ENCODE data around the gene MALL. TPM values are rescaled to one million over a fixed set of nuclear protein-coding genes. Genes with fewer than 3 reads are reported as not detected.

Gene MALL
- total and polyA plus RNA-seq, 10 of the 15 experiments (the other 5 are each of a cell fraction or from before 2014, with no cell fraction given): 0.26 TPM; not detected in 9

GRCh38 chr2:110134025-110134424 is 18.4 kb upstream of the MALL start:
- ChIA-PET SMC1A (ENCODE audit: uncharacterized antibody, unreplicated experiment) (no interaction called here), CTCF (no interaction called here), POLR2A (no interaction called here), RAD21 (ENCODE audit: unreplicated experiment) (no interaction called here)
- Histone ChIP-seq H4K20me1 (ENCODE audit: control insufficient read depth, insufficient read depth) (no peaks in the 10 kb centered on the region), H2AFZ (ENCODE audit: control insufficient read depth, low read depth, low read length) (no peak overlapping the region), H3K4me3 (no peak overlapping the region), H3K27me3 (replicated peaks in 1 of 2; ENCODE audit: control insufficient read depth in 2 of 2, insufficient read depth in 2 of 2, low read length in 1 of 2) (no peaks in the 10 kb centered on the region; a peak in 1 of 4 replicates), H3K27ac (ENCODE audit: control insufficient read depth, insufficient read depth) (no peak overlapping the region), H3K9ac (ENCODE audit: control insufficient read depth, insufficient read depth, low read length) (no peak overlapping the region), H3K9me3 (replicated peaks; ENCODE audit: control insufficient read depth, insufficient read depth, low read length) (no peaks in the 10 kb centered on the region), H3K36me3 (ENCODE audit: control insufficient read depth in 2 of 2, insufficient read depth in 2 of 2, low read length in 1 of 2) (no peaks in the 10 kb centered on the region), H3K4me2 (ENCODE audit: control insufficient read depth, insufficient read depth) (no peak overlapping the region), H3K4me1 (ENCODE audit: control insufficient read depth, insufficient read depth, low read length) (no peaks in the 10 kb centered on the region), H3K79me2 (ENCODE audit: control insufficient read depth, insufficient read depth, low read length) (no peaks in the 10 kb centered on the region)
- FAIRE-seq (no peak), DNase-seq (ENCODE audit: low read depth, low spot score) (no peak), ATAC-seq (no peak)
- in situ Hi-C loops (cut with MboI): no loop called here
- intact Hi-C loops (cut with micrococcal nuclease; ENCODE audit: unreplicated experiment): no loop called here
- BruUV-seq (replicated peaks): no TSS peak
- TF ChIP-seq YY1 (IDR thresholded peaks at IDR 0.05; ENCODE audit: low read depth, low read length) (no peak), ZZZ3 (IDR thresholded peaks at IDR 0.05; ENCODE audit: control insufficient read depth, insufficient read length, low read depth) (no peak), MTA2 (IDR thresholded peaks at IDR 0.05; ENCODE audit: low read depth) (no peak), LARP7 (IDR thresholded peaks at IDR 0.05) (no peak), EED (IDR thresholded peaks at IDR 0.05; ENCODE audit: low read depth) (no peak), HSF1 (IDR thresholded peaks at IDR 0.05; ENCODE audit: low read depth, low read length) (no peak), CREM (IDR thresholded peaks at IDR 0.05; ENCODE audit: low read depth) (no peak), IRF5 (IDR thresholded peaks at IDR 0.05; ENCODE audit: borderline replicate concordance) (no peak), NR2C2 (IDR thresholded peaks at IDR 0.05; ENCODE audit: borderline replicate concordance, control insufficient read depth, insufficient read length, low read depth) (no peak)
